Measurements from ENCODE around the gene GALNT2. TPM values are rescaled to one million over a fixed set of nuclear protein-coding genes. Genes with fewer than 3 reads are reported as not detected.
A peak's percentile ranks its signal among the peaks of the same experiment; 100 is the strongest.

Gene GALNT2
- total and polyA plus RNA-seq, 2 experiments from 2014 or later, result 17.8 to 48.3 TPM

- peaks cover 81% of the 10 kb centered on the region for H3K79me2 ChIP-seq (replicated peaks; ENCODE audit: insufficient read depth)
- H3K36me3 ChIP-seq (ENCODE audit: insufficient read depth), result no peaks in the 10 kb centered on the region
- H3K27me3 ChIP-seq (ENCODE audit: insufficient read depth), result no peaks in the 10 kb centered on the region
- peak overlapping the region; percentile 40; the same call in 1 of the 2 replicates for H3K27ac Mint-ChIP-seq
- ATAC-seq (no peak), DNase-seq (ENCODE audit: low spot score) (no peak)
- no peaks in the 10 kb centered on the region for H3K9me3 Mint-ChIP-seq
- H3K27ac ChIP-seq (ENCODE audit: low read depth), result no peak overlapping the region
- no peak overlapping the region for H3K4me2 ChIP-seq
- H3K9me2 ChIP-seq (ENCODE audit: insufficient read depth), result no peaks in the 10 kb centered on the region; the same call in 1 of the 2 replicates
- no peaks in the 10 kb centered on the region for H4K20me1 ChIP-seq (replicated peaks; ENCODE audit: insufficient read depth)
- H3K4me3 Mint-ChIP-seq, result no peak overlapping the region; the same call in 2 of the 3 replicates
- TF ChIP-seq JUNB (IDR thresholded peaks at IDR 0.05; ENCODE audit: unreplicated experiment) (no peak), EZH2phosphoT487 (IDR thresholded peaks at IDR 0.05; ENCODE audit: unreplicated experiment) (no peak), REST (IDR thresholded peaks at IDR 0.05; ENCODE audit: unreplicated experiment) (no peak), STAT1 (IDR thresholded peaks at IDR 0.05; ENCODE audit: unreplicated experiment) (no peak), CTCF (conservative IDR thresholded peaks at IDR 0.05; ENCODE audit: low read depth in 2 of 2) (no peak)
- no peak overlapping the region for H2AFZ ChIP-seq
- H3K27me3 Mint-ChIP-seq (ENCODE audit: insufficient read depth, low read depth, poor library complexity), result peaks cover 6% of the 10 kb centered on the region
- 0 out of 2 replicates have a peak, but pooled peaks cover 3% of the 10 kb centered on the region for H3F3A ChIP-seq (replicated peaks; ENCODE audit: low read depth)
- peaks cover 4% of the 10 kb centered on the region; the same call in 1 of the 3 replicates for H3K36me3 Mint-ChIP-seq (ENCODE audit: low read depth)
- peaks cover 41% of the 10 kb centered on the region for H3K4me1 ChIP-seq (ENCODE audit: insufficient read depth)
- H3K4me1 Mint-ChIP-seq, result peaks cover 51% of the 10 kb centered on the region
- H3K4me3 ChIP-seq, result no peak overlapping the region
Measured at GRCh38 chr1:230114237-230114651, 47.2 kb downstream of the GALNT2 start.

GRCh38 chr1:230117694-230118093 lies 50.7 kb downstream of the GALNT2 start:
- H3K4me1 ChIP-seq (ENCODE audit: insufficient read depth), result peaks cover 13% of the 10 kb centered on the region
- H3K79me2 ChIP-seq (replicated peaks; ENCODE audit: insufficient read depth), result peaks cover 76% of the 10 kb centered on the region
- H3K27me3 ChIP-seq (ENCODE audit: insufficient read depth), result no peaks in the 10 kb centered on the region
- H3K4me3 ChIP-seq, result no peak overlapping the region
- Mint-ChIP-seq H3K36me3 (ENCODE audit: low read depth) (peaks cover 4% of the 10 kb centered on the region; the same call in 2 of the 3 replicates), H3K4me1 (peaks cover 47% of the 10 kb centered on the region), H3K27me3 (ENCODE audit: insufficient read depth, low read depth, poor library complexity) (peaks cover 11% of the 10 kb centered on the region), H3K9me3 (no peaks in the 10 kb centered on the region), H3K27ac (no peak overlapping the region), H3K4me3 (no peak overlapping the region; the same call in 2 of the 3 replicates)
- no peak for TF ChIP-seq ZNF331 (CRISPR knock-in tag; IDR thresholded peaks at IDR 0.05; ENCODE audit: low read depth)
- no peak for TF ChIP-seq EZH2 (IDR thresholded peaks at IDR 0.05; ENCODE audit: low read depth, unreplicated experiment)
- no peak for TF ChIP-seq POLR2AphosphoS5 (IDR thresholded peaks at IDR 0.05; ENCODE audit: low read depth)
- TF ChIP-seq ZNF114 (CRISPR knock-in tag; IDR thresholded peaks at IDR 0.05), result no peak
- TF ChIP-seq CREB1 (CRISPR knock-in tag; IDR thresholded peaks at IDR 0.05; ENCODE audit: low read depth), result no peak
- H3K4me2 ChIP-seq, result no peak overlapping the region
- H2AFZ ChIP-seq, result no peak overlapping the region
- no peak for DNase-seq (ENCODE audit: low spot score)
- no peaks in the 10 kb centered on the region for H3F3A ChIP-seq (replicated peaks; ENCODE audit: low read depth)
- no peaks in the 10 kb centered on the region; the same call in 1 of the 2 replicates for H4K20me1 ChIP-seq (replicated peaks; ENCODE audit: insufficient read depth)
- no peaks in the 10 kb centered on the region for H3K36me3 ChIP-seq (ENCODE audit: insufficient read depth)
- H3K9me2 ChIP-seq (ENCODE audit: insufficient read depth), result no peaks in the 10 kb centered on the region; the same call in 1 of the 2 replicates
- no peak for ATAC-seq
- H3K27ac ChIP-seq (ENCODE audit: low read depth), result no peak overlapping the region

Data from GM23338 (cell line).